GM23338 (cell line): Measurements from ENCODE around the gene PHYHD1. TPM values are rescaled to one million over a fixed set of nuclear protein-coding genes. Genes with fewer than 3 reads are reported as not detected.

Source experiments
- ATAC-seq: fragments of 200-7000 bp; cut with Tn5 transposase; 3 replicates; pipeline ENCODE4 v1.9.1; 2020
- DNase-seq: peaks from one replicate; pipeline ENCODE4 v3.0.0-alpha.2; 2015; ENCODE audit warnings: low spot score
- H2AFZ ChIP-seq: fragments of 200-600 bp; sonication (generic); 2 replicates; pipeline ENCODE4 v1.8.0; 2016; ENCODE audit warnings: antibody characterized with exemption, mild to moderate bottlenecking, moderate library complexity
- H3F3A ChIP-seq: fragments of 200-600 bp; sonication (generic); replicated peaks from 2 replicates; pipeline ENCODE4 v1.8.0; 2017; ENCODE audit warnings: antibody characterized with exemption, mixed run types, low read depth
- H3K27ac ChIP-seq: fragments of 200-600 bp; sonication (generic); 2 replicates; pipeline ENCODE4 v1.6.1; 2016; ENCODE audit warnings: low read depth
- H3K27me3 ChIP-seq: fragments of 200-600 bp; sonication (generic); 2 replicates; pipeline ENCODE4 v1.8.0; 2016; ENCODE audit warnings: mild to moderate bottlenecking, mixed run types, moderate library complexity; ENCODE audit not compliant: insufficient read depth
- H3K36me3 ChIP-seq: fragments of 200-600 bp; sonication (generic); 2 replicates; pipeline ENCODE4 v1.8.0; 2016; ENCODE audit warnings: mild to moderate bottlenecking; ENCODE audit not compliant: insufficient read depth
- H3K4me1 ChIP-seq: fragments of 200-600 bp; sonication (generic); 2 replicates; pipeline ENCODE4 v1.8.0; 2016; ENCODE audit warnings: mild to moderate bottlenecking, moderate library complexity; ENCODE audit not compliant: insufficient read depth
- H3K4me2 ChIP-seq: fragments of 200-600 bp; sonication (generic); 2 replicates; pipeline ENCODE4 v1.7.1; 2017; ENCODE audit warnings: mixed run types
- H3K4me3 ChIP-seq: fragments of 200-600 bp; sonication (generic); 2 replicates; pipeline ENCODE4 v1.6.1; 2016; ENCODE audit warnings: mixed run types
- H3K79me2 ChIP-seq: fragments of 200-600 bp; sonication (generic); replicated peaks from 2 replicates; pipeline ENCODE4 v1.8.0; 2017; ENCODE audit warnings: mild to moderate bottlenecking; ENCODE audit not compliant: insufficient read depth
- H3K9me2 ChIP-seq: fragments of 200-600 bp; sonication (generic); 2 replicates; pipeline ENCODE4 v1.8.0; 2017; ENCODE audit not compliant: insufficient read depth
- H4K20me1 ChIP-seq: fragments of 200-600 bp; sonication (generic); replicated peaks from 2 replicates; pipeline ENCODE4 v1.8.0; 2017; ENCODE audit warnings: mild to moderate bottlenecking; ENCODE audit not compliant: insufficient read depth
- H3K27ac Mint-ChIP-seq: 2 replicates; pipeline ENCODE4 v1.8.0; 2020; ENCODE audit warnings: inconsistent platforms, mild to moderate bottlenecking, moderate library complexity, mixed read lengths
- H3K27me3 Mint-ChIP-seq: 3 replicates; pipeline ENCODE4 v1.8.0; 2022; ENCODE audit warnings: low read depth, mild to moderate bottlenecking, moderate library complexity, mixed read lengths, inconsistent platforms; ENCODE audit not compliant: insufficient read depth, poor library complexity
- H3K36me3 Mint-ChIP-seq: 3 replicates; pipeline ENCODE4 v1.8.0; 2021; ENCODE audit warnings: low read depth, mild to moderate bottlenecking, inconsistent platforms, moderate library complexity, mixed read lengths
- H3K4me1 Mint-ChIP-seq: 3 replicates; pipeline ENCODE4 v1.8.0; 2020; ENCODE audit warnings: mild to moderate bottlenecking, inconsistent platforms, mixed read lengths
- H3K4me3 Mint-ChIP-seq: 3 replicates; pipeline ENCODE4 v1.8.0; 2021; ENCODE audit warnings: moderate library complexity, mild to moderate bottlenecking, inconsistent platforms, mixed read lengths
- H3K9me3 Mint-ChIP-seq: 3 replicates; pipeline ENCODE4 v1.8.0; 2020; ENCODE audit warnings: moderate library complexity, mild to moderate bottlenecking, inconsistent platforms, mixed read lengths
- CREB1 ChIP-seq: fragments of 250-450 bp; sonication (Bioruptor Pico); IDR thresholded peaks from 2 replicates; pipeline ENCODE4 v1.5.0; 2020; ENCODE audit warnings: low read depth, mild to moderate bottlenecking, moderate library complexity
- CTCF ChIP-seq, 2 experiments: fragments of 200-600 bp in 1 of 2; sonication (generic) in 1 of 2; conservative IDR thresholded peaks; 2 replicates each; pipeline versions ENCODE4 v1.5.1 to v1.6.1; 2016 to 2017; ENCODE audit warnings: antibody characterized with exemption in 2 of 2, low read depth in 2 of 2, mild to moderate bottlenecking in 2 of 2, moderate library complexity in 1 of 2
- ETS1 ChIP-seq: IDR thresholded peaks from 2 replicates; pipeline ENCODE4 v1.6.1; 2016; ENCODE audit warnings: antibody characterized with exemption
- EZH2 ChIP-seq: fragments of 200-600 bp; sonication (generic); IDR thresholded peaks from one replicate; pipeline ENCODE4 v1.8.0; 2017; ENCODE audit warnings: antibody characterized with exemption, mild to moderate bottlenecking, low read depth; ENCODE audit not compliant: unreplicated experiment
- EZH2phosphoT487 ChIP-seq: fragments of 200-600 bp; sonication (generic); IDR thresholded peaks from one replicate; pipeline ENCODE4 v1.8.1; 2018; ENCODE audit warnings: antibody characterized with exemption; ENCODE audit not compliant: unreplicated experiment
- STAT1 ChIP-seq: IDR thresholded peaks from one replicate; pipeline ENCODE4 v1.6.1; 2016; ENCODE audit warnings: antibody characterized with exemption; ENCODE audit not compliant: unreplicated experiment
- ZNF114 ChIP-seq: fragments of 250-450 bp; sonication (Bioruptor Pico); IDR thresholded peaks from 2 replicates; pipeline ENCODE4 v1.5.0; 2020; ENCODE audit warnings: mild to moderate bottlenecking, moderate library complexity
- ZNF331 ChIP-seq: fragments of 250-450 bp; sonication (Bioruptor Pico); IDR thresholded peaks from 2 replicates; pipeline ENCODE4 v1.5.0; 2020; ENCODE audit warnings: low read depth, mild to moderate bottlenecking, moderate library complexity
- ZNF462 ChIP-seq: fragments of 250-450 bp; sonication (Bioruptor Pico); IDR thresholded peaks from 2 replicates; pipeline ENCODE4 v1.5.0; 2020; ENCODE audit warnings: mild to moderate bottlenecking, moderate library complexity
- polyA plus RNA-seq: library from polyadenylated mRNA; unstranded; fragments of >200 nt; fragmentation: Nextera tagmentation; extraction: Ambion mirVana; gene quantifications from 2 replicates; pipeline ENCODE4 v1.2.1, GENCODE V29; 2016
- total RNA-seq: library from RNA; depleted of rRNA; stranded (reverse); fragments of >200 nt; shearing (Covaris generic); gene quantifications from 2 replicates; pipeline ENCODE4 v1.2.3, GENCODE V29; 2014

Gene PHYHD1
- total and polyA plus RNA-seq, 2 experiments from 2014 or later = 10.4 to 16.8 TPM

- peaks cover 5% of the 10 kb centered on the region for H3K27me3 Mint-ChIP-seq
- no peaks in the 10 kb centered on the region for H3F3A ChIP-seq
- no peaks in the 10 kb centered on the region; the same call in 1 of the 2 replicates for H4K20me1 ChIP-seq
- H3K4me1 ChIP-seq = no peaks in the 10 kb centered on the region
- no peak overlapping the region for H3K4me2 ChIP-seq
- no peak overlapping the region for H3K4me3 ChIP-seq
- no peaks in the 10 kb centered on the region for H3K9me2 ChIP-seq
- no peak overlapping the region for H2AFZ ChIP-seq
- ATAC-seq = peak; percentile 21; the same call in 1 of the 3 replicates
- peaks cover 3% of the 10 kb centered on the region; the same call in 1 of the 2 replicates for H3K79me2 ChIP-seq
- H3K9me3 Mint-ChIP-seq = no peaks in the 10 kb centered on the region; the same call in 2 of the 3 replicates
- TF ChIP-seq EZH2phosphoT487 = no peak
- no peak for TF ChIP-seq ZNF331 (CRISPR knock-in tag)
- no peak for TF ChIP-seq EZH2
- no peak for TF ChIP-seq STAT1
- TF ChIP-seq ETS1 = no peak
- no peak for TF ChIP-seq ZNF462
- no peak for TF ChIP-seq CTCF (conservative IDR thresholded peaks at IDR 0.05; ENCODE audit: low read depth in 2 of 2)
- no peak for TF ChIP-seq ZNF114
- no peak for TF ChIP-seq CREB1 (CRISPR knock-in tag)
- H3K36me3 Mint-ChIP-seq = peaks cover 6% of the 10 kb centered on the region; the same call in 2 of the 3 replicates
- H3K4me3 Mint-ChIP-seq = no peak overlapping the region
- H3K27ac Mint-ChIP-seq = no peak overlapping the region
- no peaks in the 10 kb centered on the region for H3K27me3 ChIP-seq
- peaks cover 2% of the 10 kb centered on the region; the same call in 1 of the 3 replicates for H3K4me1 Mint-ChIP-seq
- no peak overlapping the region for H3K27ac ChIP-seq
- DNase-seq = no peak
- no peaks in the 10 kb centered on the region for H3K36me3 ChIP-seq
These were observed 19.6 kb downstream of the PHYHD1 start for GRCh38 chr9:128940271-128940921.
